PFSK-1 (cell line): ENCODE results near the gene IFNA13.

Experiments used
- POLR2AphosphoS5 ChIP-seq: IDR thresholded peaks from 2 replicates; pipeline ENCODE4 v1.6.1; 2012; ENCODE audit warnings: low read depth, mild to moderate bottlenecking, control low read depth, low read length, moderate library complexity
- REST ChIP-seq, 2 experiments: IDR thresholded peaks; 2 replicates each; pipeline versions ENCODE4 v1.6.1 to v1.8.0; 2011 to 2012; ENCODE audit warnings: low read depth in 2 of 2, low read length in 2 of 2, control low read depth in 1 of 2, inconsistent platforms in 1 of 2, mild to moderate bottlenecking in 1 of 2, moderate library complexity in 1 of 2; ENCODE audit not compliant: insufficient read depth in 1 of 2
- SIN3A ChIP-seq: IDR thresholded peaks from 2 replicates; pipeline ENCODE4 v1.6.1; 2012; ENCODE audit warnings: mild to moderate bottlenecking, low read length, moderate library complexity, borderline replicate concordance; ENCODE audit not compliant: insufficient read depth

GRCh38 chr9:21340735-21341134 is 27.1 kb downstream of the IFNA13 start:
- no peak for TF ChIP-seq POLR2AphosphoS5
- no peak for TF ChIP-seq SIN3A
- no peak for TF ChIP-seq REST (IDR thresholded peaks at IDR 0.05; ENCODE audit: insufficient read depth in 1 of 2, low read depth in 2 of 2, low read length in 2 of 2)
